ENCODE measurements around the gene IKZF3. TPM values are rescaled to one million over a fixed set of nuclear protein-coding genes. Genes with fewer than 3 reads are reported as not detected.

Gene IKZF3
- total and polyA plus RNA-seq, 4 experiments from 2014 or later, result 3.2 to 118 (median 102) TPM

DNA sequence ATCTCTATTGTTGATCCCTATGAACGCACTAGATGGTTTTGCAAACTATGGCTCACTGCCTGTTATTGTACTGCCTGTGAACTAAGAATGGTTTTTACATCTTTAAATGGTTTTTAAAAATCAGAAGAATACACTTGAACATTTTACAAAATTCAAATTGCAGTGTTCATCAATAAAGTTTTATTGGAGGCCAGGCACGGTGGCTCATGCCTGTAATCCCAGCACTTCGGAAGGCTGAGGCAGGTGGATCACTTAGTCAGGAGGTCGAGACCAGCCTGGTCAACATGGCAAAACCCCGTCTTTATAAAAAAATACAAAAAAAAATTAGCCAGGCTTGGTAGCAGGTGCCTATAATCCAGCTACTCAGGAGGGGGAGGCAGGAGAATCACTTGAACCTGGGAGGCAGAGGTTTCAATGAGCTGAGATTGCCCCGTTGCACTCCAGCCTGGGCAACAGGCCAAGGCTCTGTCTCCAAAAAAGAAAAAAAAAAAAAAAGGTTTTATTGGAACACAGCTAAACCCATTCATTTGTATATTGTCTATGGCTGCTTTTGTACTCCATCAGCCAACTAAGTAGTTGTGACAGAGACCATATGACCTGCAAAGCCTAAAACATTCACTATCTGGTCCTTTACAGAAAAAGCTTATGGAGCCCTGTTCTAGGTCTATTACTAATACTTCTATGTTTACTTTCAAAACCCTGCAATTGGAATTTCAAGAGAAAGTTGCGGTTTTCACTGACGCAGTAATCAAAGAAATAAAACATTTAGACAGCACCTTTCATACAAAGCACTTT lies 18.9 kb downstream of the IKZF3 start:
- Mint-ChIP-seq H3K4me3 (peak overlapping the region in 3 of 8 donors; percentile 8 to 54 (median 20)), H3K4me1 (peaks cover 47 to 78% (median 60%) of the 10 kb centered on the region in 4 donors), H3K27me3 (no peaks in the 10 kb centered on the region), H3K36me3 (peaks cover 14 to 32% of the 10 kb centered on the region in 2 donors), H3K27ac (peak overlapping the region in 5 of 7 donors; percentile 7 to 70 (median 32)), H3K9me3 (no peaks in the 10 kb centered on the region)
- peaks cover 71% of the 10 kb centered on the region for H3K4me1 ChIP-seq (ENCODE audit: insufficient read depth, low read length)
- no peaks in the 10 kb centered on the region for H3K27me3 ChIP-seq (ENCODE audit: insufficient read depth, low read length)
- CTCF ChIA-PET (ENCODE audit: partially characterized antibody), result interaction anchor here (0.9 to 1.1 kb wide), 2 partner anchors 25 to 222 kb away, joined by 3 read pairs; no protein-coding TSS in a partner anchor
- H3K27ac ChIP-seq (ENCODE audit: low read depth, low read length), result no peak overlapping the region
- POLR2A ChIA-PET (ENCODE audit: partially characterized antibody), result interaction anchor here (0.7 to 3.1 kb wide), 4 partner anchors 25 to 90 kb away, joined by 3 to 20 read pairs (median 4); no protein-coding TSS in a partner anchor
- DNase-seq, result no peak
- no peak overlapping the region for H3K4me3 ChIP-seq (ENCODE audit: low read length in 2 of 2)
- no peaks in the 10 kb centered on the region for H3K9me3 ChIP-seq (ENCODE audit: control insufficient read depth in 1 of 2, low read length in 2 of 2)
- no peaks in the 10 kb centered on the region for H3K36me3 ChIP-seq (ENCODE audit: insufficient read depth, low read length)
- intact Hi-C loops (cut with micrococcal nuclease), result no loop called here

GRCh38 chr17:39841134-39841683 lies 22.9 kb downstream of the IKZF3 start:
- peak overlapping the region in 3 of 7 donors; percentile 28 to 82 (median 79) for H3K27ac Mint-ChIP-seq

GRCh38 chr17:39838784-39839183 lies 25.3 kb downstream of the IKZF3 start:
- Mint-ChIP-seq H3K9me3 (peaks cover 2 to 16% (median 13%) of the 10 kb centered on the region in 8 donors), H3K4me3 (peak overlapping the region in 1 of 8 donors; percentile 8), H3K4me1 (peaks cover 20 to 58% (median 34%) of the 10 kb centered on the region in 4 donors), H3K27me3 (no peaks in the 10 kb centered on the region), H3K36me3 (peaks cover 47 to 50% of the 10 kb centered on the region in 2 donors), H3K27ac (peak overlapping the region in 2 of 7 donors; percentile 10 to 18)
- Histone ChIP-seq H3K27me3 (ENCODE audit: insufficient read depth, low read length) (no peaks in the 10 kb centered on the region), H3K4me1 (ENCODE audit: insufficient read depth, low read length) (peaks cover 24% of the 10 kb centered on the region), H3K9me3 (ENCODE audit: control insufficient read depth in 1 of 2, low read length in 2 of 2) (no peaks in the 10 kb centered on the region), H3K27ac (ENCODE audit: low read depth, low read length) (no peak overlapping the region), H3K4me3 (ENCODE audit: low read length in 2 of 2) (no peak overlapping the region), H3K36me3 (ENCODE audit: insufficient read depth, low read length) (no peaks in the 10 kb centered on the region)
- intact Hi-C loops (cut with micrococcal nuclease), result no loop called here
- POLR2A ChIA-PET (ENCODE audit: partially characterized antibody), result no interaction called here
- no peak for DNase-seq
- CTCF ChIA-PET (ENCODE audit: partially characterized antibody), result interaction anchor here (1.4 kb wide), 1 partner anchor 19 kb away, joined by 5 read pairs; no protein-coding TSS in a partner anchor

More at GRCh38 chr17:39841134-39841683, 22.9 kb downstream of the IKZF3 start:
- intact Hi-C loops (cut with micrococcal nuclease), result no loop called here
- no peak for DNase-seq
- no peaks in the 10 kb centered on the region for H3K9me3 ChIP-seq (ENCODE audit: control insufficient read depth in 1 of 2, low read length in 2 of 2)
- no peak overlapping the region for H3K4me3 ChIP-seq (ENCODE audit: low read length in 2 of 2)
- ChIA-PET POLR2A (ENCODE audit: partially characterized antibody) (interaction anchor here (1.5 to 1.6 kb wide), 2 partner anchors 8 to 16 kb away, joined by 3 to 5 read pairs; no protein-coding TSS in a partner anchor), CTCF (ENCODE audit: partially characterized antibody) (interaction anchor here (0.7 kb wide), 1 partner anchor 53 kb away, joined by 3 read pairs; no protein-coding TSS in a partner anchor)
- peaks cover 40% of the 10 kb centered on the region for H3K4me1 ChIP-seq (ENCODE audit: insufficient read depth, low read length)
- Mint-ChIP-seq H3K27me3 (no peaks in the 10 kb centered on the region), H3K4me3 (no peak overlapping the region), H3K9me3 (peaks cover 2 to 16% (median 11%) of the 10 kb centered on the region in 8 donors), H3K4me1 (peaks cover 33 to 56% (median 46%) of the 10 kb centered on the region in 4 donors), H3K36me3 (peaks cover 37 to 44% of the 10 kb centered on the region in 2 donors)
- no peaks in the 10 kb centered on the region for H3K36me3 ChIP-seq (ENCODE audit: insufficient read depth, low read length)
- no peak overlapping the region for H3K27ac ChIP-seq (ENCODE audit: low read depth, low read length)
- H3K27me3 ChIP-seq (ENCODE audit: insufficient read depth, low read length), result no peaks in the 10 kb centered on the region

DNA sequence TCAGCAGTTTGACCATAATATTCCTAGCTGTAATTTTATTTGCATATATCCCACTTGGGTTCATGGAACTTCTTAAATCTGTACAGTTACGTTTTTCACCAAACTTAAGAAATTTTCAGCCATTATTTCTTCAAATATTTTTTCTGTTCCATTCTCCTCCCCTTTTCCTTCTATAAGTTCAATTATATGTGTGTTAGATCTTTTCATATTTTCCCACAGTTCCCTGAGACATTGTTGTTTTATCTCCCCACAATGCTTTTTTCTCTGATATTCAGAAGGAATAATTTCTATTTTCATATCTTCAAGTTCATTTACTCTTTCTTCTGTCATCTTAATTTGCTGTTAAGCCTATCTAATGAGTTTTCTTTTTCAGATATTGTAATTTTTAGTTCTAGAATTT lies 26.1 kb downstream of the IKZF3 start:
- Histone ChIP-seq H3K4me1 (ENCODE audit: insufficient read depth, low read length) (peaks cover 17% of the 10 kb centered on the region), H3K36me3 (ENCODE audit: insufficient read depth, low read length) (no peaks in the 10 kb centered on the region), H3K9me3 (ENCODE audit: control insufficient read depth in 1 of 2, low read length in 2 of 2) (no peaks in the 10 kb centered on the region), H3K27me3 (ENCODE audit: insufficient read depth, low read length) (no peaks in the 10 kb centered on the region), H3K4me3 (ENCODE audit: low read length in 2 of 2) (no peak overlapping the region), H3K27ac (ENCODE audit: low read depth, low read length) (no peak overlapping the region)
- no peak for DNase-seq
- ChIA-PET POLR2A (ENCODE audit: partially characterized antibody) (no interaction called here), CTCF (ENCODE audit: partially characterized antibody) (no interaction called here)
- H3K4me1 Mint-ChIP-seq, result peaks cover 16 to 51% (median 30%) of the 10 kb centered on the region in 4 donors
- peaks cover 49 to 50% of the 10 kb centered on the region in 2 donors for H3K36me3 Mint-ChIP-seq
- intact Hi-C loops (cut with micrococcal nuclease), result no loop called here
- peaks cover 2 to 16% (median 13%) of the 10 kb centered on the region in 8 donors for H3K9me3 Mint-ChIP-seq
- H3K27ac Mint-ChIP-seq, result peak overlapping the region in 2 of 7 donors; percentile 1 to 77
- H3K4me3 Mint-ChIP-seq, result peak overlapping the region in 1 of 8 donors; percentile 31
- H3K27me3 Mint-ChIP-seq, result no peaks in the 10 kb centered on the region

DNA sequence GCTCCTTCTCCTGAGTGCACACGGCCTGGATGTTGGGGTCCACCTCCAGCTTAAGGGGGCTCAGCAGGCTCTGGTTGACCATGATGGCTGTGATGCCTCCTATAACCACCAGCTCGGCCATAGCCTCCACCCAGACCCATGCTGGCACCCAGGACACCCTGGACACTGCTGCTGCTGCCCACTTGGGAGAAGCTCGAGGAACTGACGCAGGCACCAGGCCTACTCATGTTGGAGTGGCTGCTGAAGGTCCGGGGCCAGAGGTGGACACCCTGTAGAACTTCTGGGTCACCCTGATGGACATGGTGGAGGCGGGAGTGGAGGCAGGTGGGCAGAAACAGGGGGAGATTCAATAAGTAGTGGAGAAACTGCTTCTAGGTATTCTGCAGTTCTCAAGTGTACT lies 28.0 kb downstream of the IKZF3 start:
- Histone ChIP-seq H3K4me1 (ENCODE audit: insufficient read depth, low read length) (peaks cover 2% of the 10 kb centered on the region), H3K27me3 (ENCODE audit: insufficient read depth, low read length) (no peaks in the 10 kb centered on the region), H3K27ac (ENCODE audit: low read depth, low read length) (no peak overlapping the region), H3K36me3 (ENCODE audit: insufficient read depth, low read length) (no peaks in the 10 kb centered on the region), H3K4me3 (ENCODE audit: low read length in 2 of 2) (no peak overlapping the region), H3K9me3 (ENCODE audit: control insufficient read depth in 1 of 2, low read length in 2 of 2) (no peaks in the 10 kb centered on the region)
- Mint-ChIP-seq H3K27ac (peak overlapping the region in 2 of 7 donors; percentile 18 to 88), H3K4me3 (no peak overlapping the region), H3K9me3 (peaks cover 2 to 16% (median 13%) of the 10 kb centered on the region in 8 donors), H3K4me1 (peaks cover 12 to 41% (median 26%) of the 10 kb centered on the region in 4 donors), H3K27me3 (no peaks in the 10 kb centered on the region), H3K36me3 (peaks cover 47 to 51% of the 10 kb centered on the region in 2 donors)
- ChIA-PET CTCF (ENCODE audit: partially characterized antibody) (interaction anchor here (0.6 to 1.1 kb wide), 4 partner anchors 47 to 329 kb away, joined by 3 to 4 read pairs (median 4); no protein-coding TSS in a partner anchor), POLR2A (ENCODE audit: partially characterized antibody) (interaction anchor here (0.8 to 3.2 kb wide), 4 partner anchors 9 to 24 kb away, joined by 3 to 17 read pairs (median 3); no protein-coding TSS in a partner anchor)
- intact Hi-C loops (cut with micrococcal nuclease), result no loop called here
- DNase-seq, result no peak

GRCh38 chr17:39835038-39835786 lies 28.9 kb downstream of the IKZF3 start:
- Histone ChIP-seq H3K4me1 (ENCODE audit: insufficient read depth, low read length) (no peaks in the 10 kb centered on the region), H3K9me3 (ENCODE audit: control insufficient read depth in 1 of 2, low read length in 2 of 2) (no peaks in the 10 kb centered on the region), H3K4me3 (ENCODE audit: low read length in 2 of 2) (no peak overlapping the region), H3K27me3 (ENCODE audit: insufficient read depth, low read length) (no peaks in the 10 kb centered on the region), H3K36me3 (ENCODE audit: insufficient read depth, low read length) (no peaks in the 10 kb centered on the region), H3K27ac (ENCODE audit: low read depth, low read length) (no peak overlapping the region)
- CTCF ChIA-PET (ENCODE audit: partially characterized antibody), result interaction anchor here (0.6 to 1.5 kb wide), 6 partner anchors 16 to 330 kb away, joined by 3 to 5 read pairs (median 4); no protein-coding TSS in a partner anchor
- POLR2A ChIA-PET (ENCODE audit: partially characterized antibody), result interaction anchor here (0.8 to 3.2 kb wide), 4 partner anchors 13 to 92 kb away, joined by 3 to 17 read pairs (median 4); partner anchors contain the start of genes LRRC3C and ORMDL3
- peaks cover 2 to 16% (median 13%) of the 10 kb centered on the region in 8 donors for H3K9me3 Mint-ChIP-seq
- peaks cover 13 to 32% (median 21%) of the 10 kb centered on the region in 4 donors for H3K4me1 Mint-ChIP-seq
- H3K27me3 Mint-ChIP-seq, result no peaks in the 10 kb centered on the region
- peaks cover 44 to 45% of the 10 kb centered on the region in 2 donors for H3K36me3 Mint-ChIP-seq
- intact Hi-C loops (cut with micrococcal nuclease), result no loop called here
- peak overlapping the region in 1 of 7 donors; percentile 88 for H3K27ac Mint-ChIP-seq
- DNase-seq, result no peak
- H3K4me3 Mint-ChIP-seq, result no peak overlapping the region

Data from CD4-positive, alpha-beta memory T cell (primary cell).